K562 (cell line): ENCODE data around the gene SLC12A3. TPM values are rescaled to one million over a fixed set of nuclear protein-coding genes. Genes with fewer than 3 reads are reported as not detected.

Source experiments
- ATAC-seq: fragments of 200-7000 bp; cut with Tn5 transposase; 3 replicates; pipeline ENCODE4 v1.9.1; 2020; ENCODE audit warnings: moderate library complexity
- BruUV-seq: library from RNA; stranded (reverse); fragments of 400-500 nt; replicated peaks from 2 replicates; lab custom pipeline; 2021; lab: Mats Ljungman, UMichigan
- CTCF ChIA-PET: fragments of 300-600 bp; formaldehyde crosslinking; extraction: SDS; loops from one replicate; lab custom pipeline; 2021; ENCODE audit warnings: low intra/inter-chr PET ratio; lab: Yijun Ruan, JAX
- POLR2A ChIA-PET: fragments of 300-600, 350-650 bp; sonication (Branson Sonifier 250); formaldehyde crosslinking; extraction: SDS; loops from one replicate; lab custom pipeline; 2021; ENCODE audit warnings: antibody characterized with exemption, inconsistent platforms; lab: Yijun Ruan, JAX
- DNase-seq, 4 experiments: peaks; one replicate each; pipeline versions ENCODE4 v3.0.0 to v3.0.0-alpha.2; 2011 to 2018; ENCODE audit warnings: low spot score in 3 of 4, mixed read lengths in 3 of 4; ENCODE audit errors: extremely low read depth in 1 of 4
- FAIRE-seq: peaks from 2 replicates; lab custom pipeline; 2011; peaks lifted over from hg19 to GRCh38; lab: Jason Lieb, UNC
- H2AFZ ChIP-seq: 2 replicates; pipeline ENCODE4 v1.6.0; 2011; ENCODE audit warnings: low read depth, low read length, control low read depth, inconsistent platforms
- H3K27ac ChIP-seq: fragments of 200-600 bp; 3 replicates; pipeline ENCODE4 v1.8.0; 2011; ENCODE audit warnings: low read depth, mild to moderate bottlenecking, control low read depth, inconsistent platforms, low read length, moderate library complexity, mixed read lengths; ENCODE audit errors: extremely low read depth
- H3K27me3 ChIP-seq, 2 experiments: fragments of 300-600 bp in 1 of 2; 2 replicates in 1 of 2; 3 replicates in 1 of 2; pipeline versions ENCODE4 v1.6.0 to v1.8.0; 2011; ENCODE audit warnings: inconsistent platforms in 2 of 2, low read length in 2 of 2, mild to moderate bottlenecking in 1 of 2, mixed read lengths in 1 of 2, moderate library complexity in 1 of 2; ENCODE audit not compliant: control insufficient read depth in 2 of 2, insufficient read depth in 2 of 2
- H3K36me3 ChIP-seq: fragments of 300-600 bp; 3 replicates; pipeline ENCODE4 v1.8.0; 2011; ENCODE audit warnings: mild to moderate bottlenecking, low read length, inconsistent platforms; ENCODE audit not compliant: control insufficient read depth, insufficient read depth
- H3K4me1 ChIP-seq, 2 experiments: fragments of 200-600 bp in 1 of 2; replicated peaks in 1 of 2; 2 replicates in 1 of 2; 3 replicates in 1 of 2; pipeline versions ENCODE4 v1.5.1 to v1.8.0; 2011; ENCODE audit warnings: inconsistent platforms in 2 of 2, low read length in 2 of 2, mild to moderate bottlenecking in 1 of 2, mixed read lengths in 1 of 2, moderate library complexity in 1 of 2; ENCODE audit not compliant: control insufficient read depth in 2 of 2, insufficient read depth in 2 of 2
- H3K4me2 ChIP-seq: 2 replicates; pipeline ENCODE4 v1.6.1; 2011; ENCODE audit warnings: low read length, control low read depth, inconsistent platforms, mixed read lengths; ENCODE audit not compliant: insufficient read depth
- H3K4me3 ChIP-seq: fragments of 200-600 bp; sonication (generic), shearing (Covaris generic); 2 replicates; pipeline ENCODE4 v1.5.1; 2016; ENCODE audit warnings: control low read depth, inconsistent platforms
- H3K79me2 ChIP-seq: fragments of 200-600 bp; 3 replicates; pipeline ENCODE4 v1.8.0; 2011; ENCODE audit warnings: low read length, inconsistent platforms; ENCODE audit not compliant: control insufficient read depth, insufficient read depth
- H3K9ac ChIP-seq, 2 experiments: 2 replicates each; pipeline versions ENCODE4 v1.6.0 to v1.6.1; 2011; ENCODE audit warnings: low read depth in 2 of 2, low read length in 2 of 2, control low read depth in 1 of 2, inconsistent platforms in 1 of 2, mild to moderate bottlenecking in 1 of 2, mixed read lengths in 1 of 2; ENCODE audit not compliant: insufficient read depth in 1 of 2
- H3K9me1 ChIP-seq: one replicate; pipeline ENCODE4 v1.6.0; 2011; ENCODE audit warnings: inconsistent platforms, mild to moderate bottlenecking, low read length, moderate library complexity; ENCODE audit not compliant: control insufficient read depth, insufficient read depth
- H3K9me3 ChIP-seq: replicated peaks from 2 replicates; pipeline ENCODE4 v1.5.1; 2011; ENCODE audit warnings: low read depth, low read length, inconsistent platforms; ENCODE audit not compliant: control insufficient read depth, insufficient read depth
- H4K20me1 ChIP-seq: replicated peaks from 2 replicates; pipeline ENCODE4 v1.6.1; 2011; ENCODE audit warnings: low read length, inconsistent platforms, mixed read lengths; ENCODE audit not compliant: control insufficient read depth, insufficient read depth
- BDP1 ChIP-seq: IDR thresholded peaks from 3 replicates; pipeline ENCODE4 v1.6.1; 2011; ENCODE audit not compliant: insufficient read length, insufficient read depth
- MIER1 ChIP-seq: fragments of 450-650 bp; IDR thresholded peaks from 2 replicates; pipeline ENCODE4 v1.6.1; 2016; ENCODE audit warnings: antibody characterized with exemption, mild to moderate bottlenecking, low read depth
- PCBP2 ChIP-seq: fragments of 200-400 bp; formaldehyde crosslinking; IDR thresholded peaks from 2 replicates; pipeline ENCODE4 v1.6.1; 2018; ENCODE audit warnings: low read length, low read depth, mild to moderate bottlenecking, moderate library complexity; ENCODE audit not compliant: poor library complexity, severe bottlenecking
- VEZF1 ChIP-seq: fragments of 200-800 bp; sonication (Bioruptor generic); IDR thresholded peaks from 2 replicates; pipeline ENCODE4 v1.6.1; 2017; ENCODE audit warnings: missing genetic modification characterization, missing compliant biosample characterization
- ZBTB1 ChIP-seq: sonication (generic); formaldehyde crosslinking; IDR thresholded peaks from 2 replicates; pipeline ENCODE4 v1.8.1; 2023; ENCODE audit warnings: missing genetic modification reagents, low read depth, mild to moderate bottlenecking, borderline replicate concordance
- ZBTB9 ChIP-seq: fragments of 450-650 bp; formaldehyde crosslinking; IDR thresholded peaks from 2 replicates; pipeline ENCODE4 v1.4.0; 2020; ENCODE audit warnings: mild to moderate bottlenecking, moderate library complexity
- ZNF316 ChIP-seq: fragments of 450-650 bp; IDR thresholded peaks from 2 replicates; pipeline ENCODE4 v1.6.1; 2016
- WGBS: fragments of 100-300 bp; shearing (Covaris generic); methylation state at CpG from one replicate; pipeline ENCODE4 v1.1.6; 2016; ENCODE audit warnings: low coverage, mixed read lengths; ENCODE audit not compliant: insufficient coverage; ENCODE audit errors: missing lambda C conversion rate; 5-methylcytosine and 5-hydroxymethylcytosine counted together
- in situ Hi-C: fragments of 300-500 bp; cut with MboI; formaldehyde crosslinking; loops from 4 replicates; pipeline ENCODE4 v1.15.0; 2018; ENCODE audit warnings: inconsistent platforms, mixed read lengths
- intact Hi-C: fragments of 100-400 bp; cut with micrococcal nuclease; formaldehyde crosslinking; loops from 2 replicates; pipeline ENCODE4 v1.14.2; 2022
- polyA plus RNA-seq, 8 experiments: library from polyadenylated mRNA; depleted of rRNA in 4 of 8; stranded (reverse) in 5 of 8; unstranded in 3 of 8; fragments of >200 nt; fragmentation: Nextera tagmentation in 2 of 8; fragmentation: Illumina TruSeq in 1 of 8; extraction: Ambion mirVana in 2 of 8; extraction: Trizol in 1 of 8; gene quantifications; 2 replicates each; pipeline versions ENCODE4 v1.2.1 to v1.2.3, GENCODE V29; 2011 to 2014; ENCODE audit warnings: inconsistent platforms in 1 of 8, missing spikeins in 1 of 8
- total RNA-seq, 7 experiments: library from RNA; depleted of rRNA in 6 of 7; stranded (reverse); fragments of >200 nt in 6 of 7; fragmentation: Illumina TruSeq in 2 of 7; extraction: Trizol in 2 of 7; gene quantifications; 2 replicates each; pipeline versions ENCODE4 v1.2.1 to v1.2.3, GENCODE V29; 2011 to 2021; ENCODE audit warnings: low replicate concordance in 1 of 7
- TF ChIP-seq, protein P1 (sequence below): sonication (generic); formaldehyde crosslinking; IDR thresholded peaks from 2 replicates; pipeline ENCODE4 v1.8.0; 2022; ENCODE audit warnings: mild to moderate bottlenecking, missing genetic modification reagents, borderline replicate concordance
- TF ChIP-seq, protein P2 (sequence below): fragments of 250-450 bp; sonication (Bioruptor Pico); IDR thresholded peaks from 2 replicates; pipeline ENCODE4 v1.4.0; 2020

SLC12A3 gene
- total and polyA plus RNA-seq, 9 of the 15 experiments (the other 6 are each of a cell fraction or from before 2014, with no cell fraction given): not detected

GRCh38 chr16:56836410-56837230, 28.4 kb upstream of the SLC12A3 start:
- no TSS peak for BruUV-seq
- TF ChIP-seq BDP1 (no peak), PCBP2 (no peak), ZNF316 (0 out of 2 replicates have a peak, but pooled peaks have one; percentile 26), ZBTB9 (CRISPR knock-in tag) (no peak), ZBTB1 (CRISPR knock-in tag) (no peak), MIER1 (no peak), VEZF1 (peak; percentile 41)
- TF ChIP-seq, protein P1, sequence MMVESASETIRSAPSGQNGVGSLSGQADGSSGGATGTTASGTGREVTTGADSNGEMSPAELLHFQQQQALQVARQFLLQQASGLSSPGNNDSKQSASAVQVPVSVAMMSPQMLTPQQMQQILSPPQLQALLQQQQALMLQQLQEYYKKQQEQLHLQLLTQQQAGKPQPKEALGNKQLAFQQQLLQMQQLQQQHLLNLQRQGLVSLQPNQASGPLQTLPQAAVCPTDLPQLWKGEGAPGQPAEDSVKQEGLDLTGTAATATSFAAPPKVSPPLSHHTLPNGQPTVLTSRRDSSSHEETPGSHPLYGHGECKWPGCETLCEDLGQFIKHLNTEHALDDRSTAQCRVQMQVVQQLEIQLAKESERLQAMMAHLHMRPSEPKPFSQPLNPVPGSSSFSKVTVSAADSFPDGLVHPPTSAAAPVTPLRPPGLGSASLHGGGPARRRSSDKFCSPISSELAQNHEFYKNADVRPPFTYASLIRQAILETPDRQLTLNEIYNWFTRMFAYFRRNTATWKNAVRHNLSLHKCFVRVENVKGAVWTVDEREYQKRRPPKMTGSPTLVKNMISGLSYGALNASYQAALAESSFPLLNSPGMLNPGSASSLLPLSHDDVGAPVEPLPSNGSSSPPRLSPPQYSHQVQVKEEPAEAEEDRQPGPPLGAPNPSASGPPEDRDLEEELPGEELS: no peak
- TF ChIP-seq, protein P2, sequence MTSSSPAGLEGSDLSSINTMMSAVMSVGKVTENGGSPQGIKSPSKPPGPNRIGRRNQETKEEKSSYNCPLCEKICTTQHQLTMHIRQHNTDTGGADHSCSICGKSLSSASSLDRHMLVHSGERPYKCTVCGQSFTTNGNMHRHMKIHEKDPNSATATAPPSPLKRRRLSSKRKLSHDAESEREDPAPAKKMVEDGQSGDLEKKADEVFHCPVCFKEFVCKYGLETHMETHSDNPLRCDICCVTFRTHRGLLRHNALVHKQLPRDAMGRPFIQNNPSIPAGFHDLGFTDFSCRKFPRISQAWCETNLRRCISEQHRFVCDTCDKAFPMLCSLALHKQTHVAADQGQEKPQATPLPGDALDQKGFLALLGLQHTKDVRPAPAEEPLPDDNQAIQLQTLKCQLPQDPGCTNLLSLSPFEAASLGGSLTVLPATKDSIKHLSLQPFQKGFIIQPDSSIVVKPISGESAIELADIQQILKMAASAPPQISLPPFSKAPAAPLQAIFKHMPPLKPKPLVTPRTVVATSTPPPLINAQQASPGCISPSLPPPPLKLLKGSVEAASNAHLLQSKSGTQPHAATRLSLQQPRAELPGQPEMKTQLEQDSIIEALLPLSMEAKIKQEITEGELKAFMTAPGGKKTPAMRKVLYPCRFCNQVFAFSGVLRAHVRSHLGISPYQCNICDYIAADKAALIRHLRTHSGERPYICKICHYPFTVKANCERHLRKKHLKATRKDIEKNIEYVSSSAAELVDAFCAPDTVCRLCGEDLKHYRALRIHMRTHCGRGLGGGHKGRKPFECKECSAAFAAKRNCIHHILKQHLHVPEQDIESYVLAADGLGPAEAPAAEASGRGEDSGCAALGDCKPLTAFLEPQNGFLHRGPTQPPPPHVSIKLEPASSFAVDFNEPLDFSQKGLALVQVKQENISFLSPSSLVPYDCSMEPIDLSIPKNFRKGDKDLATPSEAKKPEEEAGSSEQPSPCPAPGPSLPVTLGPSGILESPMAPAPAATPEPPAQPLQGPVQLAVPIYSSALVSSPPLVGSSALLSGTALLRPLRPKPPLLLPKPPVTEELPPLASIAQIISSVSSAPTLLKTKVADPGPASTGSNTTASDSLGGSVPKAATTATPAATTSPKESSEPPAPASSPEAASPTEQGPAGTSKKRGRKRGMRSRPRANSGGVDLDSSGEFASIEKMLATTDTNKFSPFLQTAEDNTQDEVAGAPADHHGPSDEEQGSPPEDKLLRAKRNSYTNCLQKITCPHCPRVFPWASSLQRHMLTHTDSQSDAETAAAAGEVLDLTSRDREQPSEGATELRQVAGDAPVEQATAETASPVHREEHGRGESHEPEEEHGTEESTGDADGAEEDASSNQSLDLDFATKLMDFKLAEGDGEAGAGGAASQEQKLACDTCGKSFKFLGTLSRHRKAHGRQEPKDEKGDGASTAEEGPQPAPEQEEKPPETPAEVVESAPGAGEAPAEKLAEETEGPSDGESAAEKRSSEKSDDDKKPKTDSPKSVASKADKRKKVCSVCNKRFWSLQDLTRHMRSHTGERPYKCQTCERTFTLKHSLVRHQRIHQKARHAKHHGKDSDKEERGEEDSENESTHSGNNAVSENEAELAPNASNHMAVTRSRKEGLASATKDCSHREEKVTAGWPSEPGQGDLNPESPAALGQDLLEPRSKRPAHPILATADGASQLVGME: no peak

More at GRCh38 chr16:56836410-56837230, 28.4 kb upstream of the SLC12A3 start:
- Histone ChIP-seq H3K9me3 (no peaks in the 10 kb centered on the region), H3K4me2 (peak overlapping the region; percentile 29; the same call in 1 of the 2 replicates), H3K36me3 (peaks cover 94% of the 10 kb centered on the region), H3K27me3 (no peaks in the 10 kb centered on the region), H2AFZ (no peak overlapping the region), H3K4me3 (no peak overlapping the region), H3K4me1 (peaks cover 0 to 13% of the 10 kb centered on the region in 2 experiments; a peak in 3 of 5 replicates), H4K20me1 (no peaks in the 10 kb centered on the region; the same call in 1 of the 2 replicates), H3K27ac (no peak overlapping the region), H3K9me1 (no peaks in the 10 kb centered on the region), H3K79me2 (no peaks in the 10 kb centered on the region), H3K9ac (no peak overlapping the region)
- WGBS: 42% methylated on average over 5 of the region's 5 CpGs
- DNase-seq (peak in 1 of 4 experiments; percentile 26), ATAC-seq (peak; percentile 42; the same call in 2 of the 3 replicates), FAIRE-seq (peak; percentile 11)
- CTCF ChIA-PET: no interaction called here
- in situ Hi-C loops (no loop called here), intact Hi-C loops (no loop called here)
- POLR2A ChIA-PET: interaction anchor here (1.2 to 1.4 kb wide), 3 partner anchors 9 to 19 kb away, joined by 3 to 5 read pairs (median 3); no protein-coding TSS in a partner anchor
